HG02973 (cell line): ENCODE results near the gene GALM.
"Not testable (repeated sequence)": the region's sequence is repeated elsewhere in the genome, so short reads cannot be mapped to it uniquely, and the experiment has no call there.

ENCODE experiments used
- ATAC-seq: cut with Tn5 transposase; IDR thresholded peaks from one replicate; pipeline ENCODE4 v1.9.1; 2021; ENCODE audit warnings: moderate library complexity; ENCODE audit not compliant: unreplicated experiment

The GALM gene

DNA sequence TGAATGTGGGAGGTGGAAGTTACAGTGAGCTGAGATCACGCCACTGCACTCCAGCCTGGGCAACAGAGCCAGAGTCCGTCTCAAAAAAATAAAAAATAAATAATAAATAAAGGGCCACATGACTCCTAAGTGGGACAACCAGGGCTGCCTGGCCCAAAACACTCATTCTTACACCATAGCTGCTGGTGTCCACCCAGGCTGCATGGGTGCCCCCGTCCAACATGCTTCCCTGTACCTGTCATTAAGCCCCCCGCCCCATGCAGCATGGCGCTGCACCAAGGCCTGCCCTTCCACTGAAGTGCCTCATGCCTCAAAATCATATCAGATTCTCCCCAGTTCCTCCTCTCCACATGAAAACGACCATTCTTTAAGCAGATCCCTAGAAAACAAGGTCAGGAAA, 10.8 kb downstream of the GALM start:
- ATAC-seq: no peak

GRCh38 chr2:38680868-38681267, 15.0 kb downstream of the GALM start:
- ATAC-seq: not testable (repeated sequence)

DNA sequence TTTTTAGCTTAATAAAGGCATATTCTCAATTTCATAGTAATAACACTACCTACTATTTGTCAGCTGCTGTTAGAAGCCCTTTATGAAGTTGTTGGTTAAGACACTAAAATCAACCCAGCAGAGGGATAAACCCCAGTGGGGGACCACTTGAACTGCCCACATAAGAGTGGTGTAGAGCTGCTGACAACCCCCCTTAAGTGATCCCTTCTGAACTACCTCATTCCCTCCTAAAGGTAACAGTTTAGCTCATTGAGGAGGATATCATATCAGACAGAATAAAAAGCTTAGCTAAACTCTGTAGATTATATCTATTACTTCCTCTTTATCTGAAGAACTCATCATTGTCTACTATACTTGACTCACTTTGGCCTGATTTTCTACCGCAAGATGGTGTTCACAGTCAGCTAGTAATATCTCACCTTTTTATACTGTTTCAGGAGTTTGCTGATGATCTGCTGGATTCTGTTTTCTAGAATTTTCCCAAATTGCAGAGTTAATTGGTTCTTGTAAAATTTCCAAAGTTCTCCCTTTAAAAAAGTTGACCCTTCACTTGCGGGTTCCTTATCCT, 16.2 kb downstream of the GALM start:
- ATAC-seq: no peak

GRCh38 chr2:38682620-38683019, 16.7 kb downstream of the GALM start:
- ATAC-seq: not testable (repeated sequence)

DNA sequence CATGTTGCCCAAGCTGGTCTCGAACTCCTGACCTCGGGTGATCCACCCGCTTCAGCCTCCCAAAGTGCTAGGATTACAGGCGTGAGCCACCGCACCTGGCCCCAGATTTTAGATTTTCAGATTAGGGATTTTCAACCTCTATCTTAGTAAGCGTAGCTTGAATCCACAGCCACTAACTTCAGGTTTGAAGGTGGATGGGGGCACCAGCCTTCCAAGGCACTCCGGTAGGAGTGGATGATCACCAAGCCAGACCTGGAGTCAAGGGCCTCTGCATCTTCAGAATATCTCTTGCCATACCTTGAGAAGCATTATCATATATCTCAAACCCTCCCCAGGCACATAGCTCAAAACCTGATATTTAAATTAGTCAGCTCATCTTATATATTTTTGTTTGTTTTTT, 17.9 kb downstream of the GALM start:
- ATAC-seq: no peak

DNA sequence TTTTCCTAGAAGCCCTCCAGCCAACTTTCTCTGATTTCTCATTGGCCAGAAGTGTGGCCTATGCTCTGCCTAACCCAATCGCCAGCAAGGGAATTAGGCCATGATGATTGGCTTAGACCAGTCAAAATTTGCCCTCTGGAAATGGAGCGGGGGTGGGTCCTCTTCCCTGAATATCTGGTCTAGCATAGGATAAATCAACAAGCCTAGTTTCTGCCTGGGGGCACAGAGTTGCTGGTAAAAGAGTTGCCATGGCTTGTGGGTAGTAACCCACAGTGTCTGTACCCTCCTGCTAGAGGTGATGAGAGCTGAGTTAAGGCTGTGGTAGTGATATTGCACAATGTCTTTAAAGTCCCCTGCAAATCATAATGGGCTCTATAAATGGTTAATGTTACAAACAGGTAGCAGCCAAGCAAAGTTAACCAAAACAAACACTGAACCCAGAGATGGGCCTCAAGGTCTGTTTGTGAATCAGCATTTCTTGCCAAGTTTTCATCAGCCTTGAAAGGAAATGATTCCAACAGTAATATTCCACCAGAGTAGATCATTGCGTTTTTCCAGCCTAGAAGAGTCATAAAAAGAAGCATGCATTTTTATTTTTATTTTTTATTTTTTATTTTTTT, 19.3 kb downstream of the GALM start:
- ATAC-seq: no peak

- ATAC-seq: no peak
Measured at GRCh38 chr2:38690499-38691420, 24.8 kb downstream of the GALM start.

GRCh38 chr2:38691994-38692393, 26.1 kb downstream of the GALM start:
- no peak for ATAC-seq

DNA sequence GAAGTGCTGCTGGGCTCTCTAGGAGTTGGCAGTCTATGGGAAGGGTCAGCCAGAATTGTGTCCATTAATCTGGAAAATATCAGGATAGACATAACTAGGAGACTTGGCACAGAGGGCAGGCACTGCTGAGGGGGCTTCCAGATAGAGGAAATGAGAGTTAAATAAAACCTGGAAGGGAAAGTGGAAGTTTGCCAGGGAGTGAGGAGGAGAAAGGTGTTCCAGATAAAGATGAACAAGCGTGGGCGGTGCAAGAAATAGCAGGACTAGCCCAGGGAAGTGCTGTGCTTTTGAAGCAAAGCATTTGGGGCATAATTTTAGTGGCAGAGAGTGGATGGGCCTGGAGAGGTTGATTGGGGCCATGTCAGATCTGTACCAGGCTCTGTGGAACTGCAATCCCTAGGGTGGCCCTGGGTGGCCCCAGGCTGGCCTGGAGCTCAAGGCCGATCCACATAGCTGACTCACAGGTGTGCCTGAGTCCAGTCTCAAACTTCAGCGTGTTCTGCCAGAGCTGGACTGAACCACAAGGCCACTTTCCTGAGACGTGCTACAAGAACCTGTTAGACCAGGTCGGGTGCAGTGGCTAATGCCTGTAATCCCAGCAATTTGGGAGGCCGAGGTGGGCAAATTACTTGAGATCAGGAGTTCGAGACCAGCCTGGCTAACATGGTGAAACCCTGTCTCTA, 26.9 kb downstream of the GALM start:
- ATAC-seq: no peak

- no peak for ATAC-seq
Measured at GRCh38 chr2:38697116-38697840, 31.4 kb downstream of the GALM start.

DNA sequence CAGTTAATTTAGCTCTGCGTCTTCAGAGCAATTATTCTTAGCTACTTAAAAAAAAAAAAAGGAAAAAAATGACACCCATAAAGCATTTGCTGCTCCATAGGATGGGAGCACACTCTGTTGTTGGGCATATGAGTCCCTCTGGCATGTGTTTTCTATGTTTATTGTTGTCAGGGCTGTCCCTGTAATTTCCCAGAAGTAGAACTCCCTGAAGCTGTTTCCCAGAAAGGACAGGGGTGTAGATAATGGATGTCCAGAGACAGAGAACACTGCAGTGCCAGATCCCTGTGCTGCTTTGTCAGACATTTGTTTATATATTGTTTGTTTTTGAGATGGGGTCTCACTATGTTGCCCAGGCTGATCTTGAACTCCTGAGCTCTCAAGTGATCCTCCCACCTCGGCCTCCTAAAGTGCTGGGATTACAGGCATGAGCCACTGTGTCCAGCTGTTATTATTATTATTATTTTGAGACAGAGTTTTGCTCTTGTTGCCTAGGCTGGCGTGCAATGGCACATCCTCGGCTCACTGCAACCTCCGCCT, 32.6 kb downstream of the GALM start:
- ATAC-seq: no peak

DNA sequence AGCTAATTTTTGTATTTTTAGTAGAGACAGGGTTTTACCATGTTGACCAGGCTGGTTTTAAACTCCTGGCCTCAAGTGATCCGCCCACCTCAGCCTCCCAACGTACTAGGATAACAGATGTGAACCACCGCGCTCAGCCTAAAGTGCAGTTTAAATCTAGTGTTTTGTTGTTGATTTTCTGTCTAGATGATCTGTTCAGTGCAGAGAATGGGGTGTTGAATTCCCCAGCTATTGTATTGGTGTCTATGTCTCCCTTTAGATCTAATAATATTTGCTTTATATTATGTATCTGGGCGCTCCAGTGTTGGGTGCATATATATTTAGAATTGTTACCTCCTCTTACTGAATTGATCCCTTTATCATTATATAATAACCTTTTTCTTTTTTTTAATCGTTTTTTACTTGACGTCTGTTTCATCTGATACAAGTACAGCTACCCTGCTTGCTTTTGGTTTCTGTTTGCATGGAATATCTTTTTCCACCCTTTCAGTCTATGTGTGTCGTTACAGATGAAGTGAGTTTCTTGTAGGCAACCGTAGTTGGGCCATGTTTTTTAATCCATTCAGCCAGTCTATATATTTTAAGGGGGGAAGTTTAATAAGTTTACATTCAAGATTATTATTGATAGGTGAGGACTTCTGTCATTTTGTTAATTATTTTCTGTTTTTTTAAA, 34.3 kb downstream of the GALM start:
- no peak for ATAC-seq

GRCh38 chr2:38700881-38701458, 35.1 kb downstream of the GALM start:
- no peak for ATAC-seq

DNA sequence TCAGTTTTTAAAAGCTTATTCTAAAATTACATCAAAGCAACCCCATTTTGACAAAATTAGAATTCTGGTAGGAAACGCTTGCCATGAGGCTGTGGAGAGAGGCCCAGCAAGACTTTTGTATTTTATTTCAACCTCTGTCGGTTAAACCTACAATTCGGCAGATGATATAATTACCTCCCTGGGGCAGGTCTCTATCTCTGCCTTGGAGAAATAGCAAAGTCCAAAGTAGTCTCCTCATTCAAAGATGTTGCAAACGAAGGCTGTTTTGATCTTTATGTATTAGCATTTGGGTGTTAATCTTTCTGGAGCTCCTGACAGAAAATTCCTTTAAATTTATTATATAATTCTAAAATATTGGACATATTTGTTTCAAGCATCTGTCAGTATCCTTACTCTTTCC, 35.6 kb downstream of the GALM start:
- ATAC-seq: no peak

DNA sequence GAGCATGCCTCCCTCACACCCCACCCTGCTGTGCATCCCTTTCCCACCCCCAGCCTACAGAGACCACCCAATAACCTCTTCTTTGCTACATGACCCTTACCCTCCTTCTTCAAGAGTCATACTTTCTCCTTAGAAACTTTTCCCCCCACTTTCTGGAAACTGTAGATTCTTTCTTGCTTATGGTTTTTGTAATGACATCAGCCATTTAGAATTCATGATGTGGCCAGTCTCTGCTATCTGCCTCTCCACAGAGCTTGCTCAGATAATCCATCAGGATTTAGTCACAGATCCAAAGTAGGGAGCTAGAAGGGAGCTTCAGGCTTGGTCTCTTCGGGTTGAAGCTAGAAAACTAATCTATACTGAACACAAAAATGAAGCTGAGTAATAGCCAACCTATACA, 36.5 kb downstream of the GALM start:
- no peak for ATAC-seq

DNA sequence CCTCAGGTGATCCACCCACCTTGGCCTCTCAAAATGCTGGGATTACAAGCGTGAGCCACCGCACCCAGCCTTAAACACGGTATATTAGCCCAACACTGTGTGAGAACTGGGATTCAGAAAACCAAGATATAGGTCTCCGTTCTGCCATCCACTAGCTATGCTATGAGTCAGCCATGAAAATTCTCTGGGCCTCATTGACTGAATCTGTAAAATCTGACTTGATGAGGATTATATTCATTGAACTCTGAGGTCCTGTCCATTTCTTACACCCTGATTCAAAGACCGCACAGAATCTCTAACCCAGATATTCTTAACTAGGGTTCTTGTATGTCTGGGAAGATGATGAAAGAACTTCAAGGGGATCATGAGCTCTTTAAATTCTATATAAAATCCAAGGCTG, 37.4 kb downstream of the GALM start:
- not testable (repeated sequence) for ATAC-seq

GRCh38 chr2:38704664-38705063, 38.8 kb downstream of the GALM start:
- ATAC-seq: no peak

DNA sequence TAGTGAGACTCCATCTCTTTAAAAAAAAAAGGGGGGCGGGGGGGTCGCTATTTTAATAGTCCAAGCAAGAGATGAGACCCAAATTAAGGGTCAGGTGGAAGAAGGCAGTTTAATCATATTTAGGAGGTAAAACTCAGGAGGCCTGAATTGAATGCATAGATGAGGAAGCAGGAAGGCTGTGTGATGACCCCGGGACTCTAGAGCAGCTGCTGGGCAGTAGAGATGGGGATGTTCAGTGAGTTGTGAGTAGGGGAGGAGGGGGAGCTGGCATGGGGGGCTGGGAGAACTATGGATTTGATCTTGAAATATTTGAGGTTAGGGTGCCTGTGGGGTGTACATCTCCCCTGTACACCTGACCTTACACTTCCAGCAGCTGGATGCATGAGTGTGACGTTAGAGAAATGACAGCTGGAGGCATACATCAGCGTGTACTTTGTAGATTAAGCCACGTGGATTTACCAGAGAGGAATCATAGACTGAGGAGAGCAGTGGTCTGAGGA, 41.0 kb downstream of the GALM start:
- no peak for ATAC-seq

DNA sequence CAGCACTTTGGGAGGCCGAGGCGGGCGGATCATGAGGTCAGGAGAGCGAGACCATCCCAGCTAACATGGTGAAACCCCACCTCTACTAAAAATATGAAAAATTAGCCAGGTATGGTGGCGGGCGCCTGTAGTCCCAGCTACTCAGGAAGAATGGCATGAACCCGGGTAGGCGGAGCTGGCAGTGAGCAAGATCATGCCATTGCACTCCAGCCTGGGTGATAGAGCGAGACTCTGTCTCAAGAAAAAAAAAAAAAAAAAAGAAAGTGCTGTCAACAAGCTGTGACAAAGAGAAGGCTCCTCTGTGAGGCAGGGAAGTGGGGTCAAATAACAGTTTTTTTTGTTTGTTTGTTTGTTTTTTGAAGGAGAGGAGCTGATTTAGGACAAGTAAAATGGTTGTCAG, 42.6 kb downstream of the GALM start:
- ATAC-seq: not testable (repeated sequence)
